Activated CD8-positive, alpha-beta memory T cell treated with anti-CD3 and anti-CD28 coated beads for 1 hour (primary cell): ENCODE results near the gene PINK1.
"Not testable (repeated sequence)": the region's sequence is repeated elsewhere in the genome, so short reads cannot be mapped to it uniquely, and the experiment has no call there.

Source experiments
- DNase-seq, 2 donors: peaks; one replicate each; pipeline ENCODE4 v3.0.0-alpha.2; 2020; ENCODE audit warnings: low read depth in 1 of 2; ENCODE audit errors: extremely low read depth in 1 of 2

Gene PINK1

GRCh38 chr1:20644416-20644815 is 11.2 kb downstream of the PINK1 start:
- DNase-seq: no peak

GRCh38 chr1:20645414-20645813 is 12.2 kb downstream of the PINK1 start:
- DNase-seq: no peak

- no peak for DNase-seq
These were observed 15.2 kb downstream of the PINK1 start for GRCh38 chr1:20648438-20648837.

- no peak for DNase-seq
These were observed 15.7 kb downstream of the PINK1 start for GRCh38 chr1:20648946-20649345.

- no peak for DNase-seq
These were observed 19.0 kb downstream of the PINK1 start for GRCh38 chr1:20652300-20652699.

GRCh38 chr1:20654104-20654690 is 20.9 kb downstream of the PINK1 start:
- no peak for DNase-seq

GRCh38 chr1:20657024-20657423 is 23.8 kb downstream of the PINK1 start:
- DNase-seq: no peak

GRCh38 chr1:20658166-20658915 is 25.1 kb downstream of the PINK1 start:
- DNase-seq: no peak

- DNase-seq: no peak
These were observed 27.1 kb downstream of the PINK1 start for GRCh38 chr1:20660363-20660762.

GRCh38 chr1:20660847-20661206 is 27.6 kb downstream of the PINK1 start:
- DNase-seq: no peak

- DNase-seq: peak; percentile 84 to 86
These were observed 28.2 kb downstream of the PINK1 start, which contains the start of gene DDOST for GRCh38 chr1:20661207-20662109. Gene DDOST, minus strand, starts transcription at chr1:20661369. Its CDS starts 19 bp downstream, at chr1:20661350.

GRCh38 chr1:20662110-20662475 is 28.8 kb downstream of the PINK1 start:
- no peak for DNase-seq

- DNase-seq: no peak
These were observed 30.1 kb downstream of the PINK1 start for GRCh38 chr1:20663365-20663764.

- DNase-seq: no peak
These were observed 30.9 kb downstream of the PINK1 start for GRCh38 chr1:20663969-20664715.

- no peak for DNase-seq
These were observed 32.5 kb downstream of the PINK1 start for GRCh38 chr1:20665726-20666125.

- no peak for DNase-seq
These were observed 32.9 kb downstream of the PINK1 start for GRCh38 chr1:20666146-20666545.

GRCh38 chr1:20666804-20667203 is 33.5 kb downstream of the PINK1 start:
- no peak for DNase-seq

GRCh38 chr1:20668581-20668980 is 35.3 kb downstream of the PINK1 start:
- no peak for DNase-seq

- DNase-seq: no peak
These were observed 37.7 kb downstream of the PINK1 start for GRCh38 chr1:20670936-20671335.

GRCh38 chr1:20672265-20672632 is 39.0 kb downstream of the PINK1 start:
- DNase-seq: no peak

- not testable (repeated sequence) for DNase-seq
These were observed 40.4 kb downstream of the PINK1 start for GRCh38 chr1:20673626-20674025.
